ENCODE measurements around the gene OSBPL8.

- TF ChIP-seq CTCF (IDR thresholded peaks at IDR 0.05) (no peak), POLR2A (IDR thresholded peaks at IDR 0.05) (no peak)
Measured at GRCh38 chr12:76449016-76449415, 110.6 kb downstream of the OSBPL8 start.
